ENCODE data around the gene SLC48A1. TPM values are rescaled to one million over a fixed set of nuclear protein-coding genes. Genes with fewer than 3 reads are reported as not detected.

The SLC48A1 gene
- total RNA-seq, 2 donors from 2014 or later: 39.0 to 52.5 TPM

DNA sequence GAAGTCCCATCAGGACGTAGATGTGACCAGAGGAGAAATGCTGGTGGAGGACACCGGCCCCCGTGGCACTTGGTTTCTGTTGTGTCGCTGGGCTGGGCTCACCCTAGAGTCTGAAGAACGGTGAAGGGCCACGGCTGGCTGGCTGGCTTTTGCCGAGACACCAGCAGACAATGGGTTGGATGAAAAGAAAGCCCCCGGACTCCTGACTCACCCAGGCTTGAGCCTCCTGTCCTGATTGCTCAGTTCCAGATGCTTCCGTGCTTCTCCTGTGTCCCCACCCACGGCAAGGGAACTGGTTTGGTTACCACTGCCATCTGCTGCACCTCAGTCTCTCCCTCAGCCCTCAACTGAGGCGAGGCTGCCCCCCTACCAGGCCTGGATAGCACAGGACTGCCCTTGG, 37.4 kb upstream of the SLC48A1 start:
- intact Hi-C loops (cut with DNase I): loop anchor here (2.0 kb wide), 1 partner anchor 19 kb away; no protein-coding TSS in a partner anchor
- Histone ChIP-seq H3K27ac (peak overlapping the region; percentile 32 to 66), H3K27me3 (replicated peaks; ENCODE audit: insufficient read depth) (no peaks in the 10 kb centered on the region), H3K4me3 (no peak overlapping the region), H3K4me1 (replicated peaks) (no peaks in the 10 kb centered on the region), H3K9me3 (no peaks in the 10 kb centered on the region), H3K36me3 (no peaks in the 10 kb centered on the region)
- TF ChIP-seq POLR2A (IDR thresholded peaks at IDR 0.05): no peak
- TF ChIP-seq CTCF (IDR thresholded peaks at IDR 0.05): no peak
- TF ChIP-seq POLR2AphosphoS5 (IDR thresholded peaks at IDR 0.05): no peak
- DNase-seq (ENCODE audit: low spot score): no peak
- 89% methylated on average over 10 of the region's 11 CpGs for WGBS

DNA sequence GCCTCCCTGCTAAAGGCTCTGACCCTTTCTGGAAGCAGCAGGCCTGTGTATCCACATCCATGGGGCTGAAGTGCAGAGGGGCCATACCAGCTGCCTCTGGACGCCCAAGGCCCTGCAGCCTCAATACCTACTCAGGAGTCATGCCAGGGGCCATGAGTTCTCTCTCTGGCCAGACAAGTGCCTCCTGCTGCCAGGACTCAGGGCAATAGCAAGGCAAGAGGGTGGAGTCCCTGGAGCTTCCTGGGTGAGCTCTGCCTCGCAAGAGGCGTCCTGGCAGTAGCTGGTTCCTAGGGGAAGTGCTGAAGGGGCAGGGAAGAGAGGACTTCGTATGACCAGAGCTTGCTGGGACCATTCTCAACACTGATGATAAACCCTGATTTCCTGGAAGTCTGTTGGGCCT, 36.8 kb upstream of the SLC48A1 start:
- intact Hi-C loops (cut with DNase I): loop anchor here (2.0 kb wide), 1 partner anchor 19 kb away; no protein-coding TSS in a partner anchor
- Histone ChIP-seq H3K36me3 (no peaks in the 10 kb centered on the region), H3K4me3 (no peak overlapping the region), H3K4me1 (replicated peaks) (no peaks in the 10 kb centered on the region), H3K9me3 (no peaks in the 10 kb centered on the region), H3K27me3 (replicated peaks; ENCODE audit: insufficient read depth) (no peaks in the 10 kb centered on the region), H3K27ac (peak overlapping the region; percentile 32 to 66)
- no peak for TF ChIP-seq POLR2A (IDR thresholded peaks at IDR 0.05)
- TF ChIP-seq POLR2AphosphoS5 (IDR thresholded peaks at IDR 0.05): no peak
- TF ChIP-seq CTCF (IDR thresholded peaks at IDR 0.05): no peak
- WGBS: 83% methylated on average over 4 of the region's 4 CpGs
- DNase-seq (ENCODE audit: low spot score): no peak

- WGBS: 44% methylated on average over 19 of the region's 19 CpGs
- DNase-seq (ENCODE audit: low spot score): peak; percentile 37
- Histone ChIP-seq H3K27ac (peak overlapping the region; percentile 41 to 66), H3K27me3 (replicated peaks; ENCODE audit: insufficient read depth) (no peaks in the 10 kb centered on the region), H3K4me3 (no peak overlapping the region), H3K36me3 (no peaks in the 10 kb centered on the region), H3K9me3 (no peaks in the 10 kb centered on the region), H3K4me1 (replicated peaks) (no peaks in the 10 kb centered on the region)
- intact Hi-C loops (cut with DNase I): loop anchor here (2.0 kb wide), 1 partner anchor 20 kb away; no protein-coding TSS in a partner anchor
- TF ChIP-seq CTCF (IDR thresholded peaks at IDR 0.05) (no peak), POLR2AphosphoS5 (IDR thresholded peaks at IDR 0.05) (peak; percentile 14)
Measured at GRCh38 chr12:47736877-47737676, 36.0 kb upstream of the SLC48A1 start.

DNA sequence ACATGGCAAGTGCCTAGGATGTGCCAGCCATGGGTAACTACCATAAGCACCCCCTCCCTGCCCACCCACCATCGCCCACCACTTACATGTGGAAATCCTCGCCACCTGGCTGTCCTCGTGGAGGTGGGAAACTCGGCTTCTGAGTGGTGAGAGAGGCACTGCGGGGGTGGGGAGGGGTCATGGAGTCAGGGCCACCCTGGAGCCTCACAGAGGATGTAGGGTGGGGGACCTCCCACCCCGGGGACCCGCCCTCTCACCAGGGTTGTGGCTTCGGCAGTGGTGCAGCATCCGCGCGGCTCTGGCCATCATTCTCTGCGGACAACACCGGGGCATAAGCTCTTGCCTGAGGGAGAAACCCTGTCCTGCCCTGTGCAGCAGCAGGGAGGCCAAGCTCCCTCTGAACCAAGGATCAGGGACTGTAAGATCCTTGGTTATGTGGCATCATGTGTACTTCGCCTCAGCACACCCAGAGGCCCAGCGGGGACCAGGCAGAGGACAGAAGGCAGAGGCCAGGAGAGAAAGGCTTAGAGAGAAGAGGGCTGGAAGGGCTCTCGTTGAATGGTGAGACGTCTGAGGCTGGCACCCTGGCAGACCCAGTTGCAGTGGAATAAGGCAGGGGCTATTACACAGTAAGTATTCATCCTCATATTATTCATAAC, 35.0 kb upstream of the SLC48A1 start:
- no peaks in the 10 kb centered on the region for H3K27me3 ChIP-seq (replicated peaks; ENCODE audit: insufficient read depth)
- H3K9me3 ChIP-seq: no peaks in the 10 kb centered on the region
- H3K4me1 ChIP-seq (replicated peaks): no peaks in the 10 kb centered on the region
- intact Hi-C loops (cut with DNase I): loop anchor here (2.0 kb wide), 1 partner anchor 21 kb away; no protein-coding TSS in a partner anchor
- no peaks in the 10 kb centered on the region for H3K36me3 ChIP-seq
- no peak for DNase-seq (ENCODE audit: low spot score)
- no peak for TF ChIP-seq POLR2AphosphoS5 (IDR thresholded peaks at IDR 0.05)
- TF ChIP-seq CTCF (IDR thresholded peaks at IDR 0.05): no peak
- no peak for TF ChIP-seq POLR2A (IDR thresholded peaks at IDR 0.05)
- 88% methylated on average over 15 of the region's 17 CpGs for WGBS
- H3K27ac ChIP-seq: peak overlapping the region; percentile 41 to 66
- no peak overlapping the region for H3K4me3 ChIP-seq

Data from prostate gland (tissue), 2 donors.